ENCODE data around the gene RFNG. TPM values are rescaled to one million over a fixed set of nuclear protein-coding genes. Genes with fewer than 3 reads are reported as not detected.

Gene RFNG
- total and polyA plus RNA-seq, 2 of the 13 experiments (the other 11 are each of a cell fraction or from before 2014, with no cell fraction given), result 61.4 to 64.0 TPM

- TF ChIP-seq SSRP1 (CRISPR knock-in tag; IDR thresholded peaks at IDR 0.05) (0 out of 2 replicates have a peak, but pooled peaks have one; percentile 37), HNRNPLL (IDR thresholded peaks at IDR 0.05; ENCODE audit: low read depth, low read length, poor library complexity, severe bottlenecking) (peak; percentile 23), MAF1 (CRISPR knock-in tag; IDR thresholded peaks at IDR 0.05; ENCODE audit: borderline replicate concordance) (no peak), FIP1L1 (IDR thresholded peaks at IDR 0.05; ENCODE audit: borderline replicate concordance, insufficient read depth, low read depth, low read length) (no peak; the same call in 1 of the 2 replicates), ZBTB3 (CRISPR knock-in tag; IDR thresholded peaks at IDR 0.05; ENCODE audit: borderline replicate concordance, low read depth) (no peak), AHR (CRISPR knock-in tag; IDR thresholded peaks at IDR 0.05) (no peak), ESRRA (CRISPR knock-in tag; IDR thresholded peaks at IDR 0.05; ENCODE audit: low read depth) (0 out of 2 replicates have a peak, but pooled peaks have one; percentile 53), NCOA5 (CRISPR knock-in tag; IDR thresholded peaks at IDR 0.05) (peak; percentile 97), ZNF589 (CRISPR knock-in tag; conservative IDR thresholded peaks at IDR 0.05) (peak; percentile 51; the same call in 1 of the 2 replicates), CBX1 (IDR thresholded peaks at IDR 0.05; ENCODE audit: low read depth) (peak; percentile 67), ASH2L (IDR thresholded peaks at IDR 0.05; ENCODE audit: insufficient read length, low read depth, low read length) (peak; percentile 22), ZNF547 (CRISPR knock-in tag; IDR thresholded peaks at IDR 0.05) (peak; percentile 50; the same call in 1 of the 2 replicates), CBX5 (CRISPR knock-in tag; IDR thresholded peaks at IDR 0.05; ENCODE audit: borderline replicate concordance) (peak; percentile 39; the same call in 1 of the 2 replicates), ZFP1 (CRISPR knock-in tag; IDR thresholded peaks at IDR 0.05) (no peak), LCORL (IDR thresholded peaks at IDR 0.05) (no peak), LCORL (CRISPR knock-in tag; IDR thresholded peaks at IDR 0.05) (0 out of 2 replicates have a peak, but pooled peaks have one; percentile 42), ZNF747 (CRISPR knock-in tag; IDR thresholded peaks at IDR 0.05; ENCODE audit: borderline replicate concordance) (peak; percentile 31; the same call in 1 of the 2 replicates), E2F2 (CRISPR knock-in tag; IDR thresholded peaks at IDR 0.05; ENCODE audit: borderline replicate concordance) (no peak), ZBTB7B (CRISPR knock-in tag; IDR thresholded peaks at IDR 0.05) (peak; percentile 74; the same call in 1 of the 2 replicates), ZMYM3 (CRISPR knock-in tag; IDR thresholded peaks at IDR 0.05) (0 out of 2 replicates have a peak, but pooled peaks have one; percentile 38), ZNF44 (CRISPR knock-in tag; IDR thresholded peaks at IDR 0.05) (peak; percentile 69; the same call in 1 of the 2 replicates), HDAC1 (CRISPR knock-in tag; IDR thresholded peaks at IDR 0.05) (peak; percentile 57), BATF2 (CRISPR knock-in tag; IDR thresholded peaks at IDR 0.05) (no peak; the same call in 1 of the 2 replicates), NRL (CRISPR knock-in tag; IDR thresholded peaks at IDR 0.05; ENCODE audit: borderline replicate concordance) (peak; percentile 12; the same call in 1 of the 2 replicates), JUNB (CRISPR knock-in tag; IDR thresholded peaks at IDR 0.05; ENCODE audit: borderline replicate concordance) (no peak), ATF1 (CRISPR knock-in tag; IDR thresholded peaks at IDR 0.05) (no peak), KDM3A (CRISPR knock-in tag; IDR thresholded peaks at IDR 0.05; ENCODE audit: low read depth) (no peak)
- TF ChIP-seq, protein P1, sequence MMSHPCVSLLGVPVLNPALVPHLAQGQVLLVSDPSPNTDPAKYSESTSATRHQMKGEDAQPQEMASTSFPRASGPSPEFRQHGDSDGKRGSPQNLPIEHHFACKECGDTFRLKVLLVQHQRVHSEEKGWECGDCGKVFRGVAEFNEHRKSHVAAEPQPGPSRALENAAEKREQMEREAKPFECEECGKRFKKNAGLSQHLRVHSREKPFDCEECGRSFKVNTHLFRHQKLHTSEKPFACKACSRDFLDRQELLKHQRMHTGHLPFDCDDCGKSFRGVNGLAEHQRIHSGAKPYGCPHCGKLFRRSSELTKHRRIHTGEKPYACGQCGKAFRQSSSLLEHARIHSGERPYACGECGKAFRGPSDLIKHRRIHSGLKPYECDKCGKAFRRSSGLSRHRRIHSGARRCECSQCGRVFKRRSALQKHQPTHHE (CRISPR knock-in tag; IDR thresholded peaks at IDR 0.05; ENCODE audit: borderline replicate concordance), result no peak
These were observed 31.7 kb downstream of the RFNG start (continued) for GRCh38 chr17:82019690-82020571.
